Endometrial microvascular endothelial cells (primary cell): ENCODE measurements around the gene BCDIN3D. TPM values are rescaled to one million over a fixed set of nuclear protein-coding genes. Genes with fewer than 3 reads are reported as not detected.
"Not testable (repeated sequence)": the region's sequence is repeated elsewhere in the genome, so short reads cannot be mapped to it uniquely, and the experiment has no call there.

ENCODE experiments used
- in situ Hi-C: cut with HindIII; loops from 2 replicates; pipeline ENCODE4 v1.10.0; 2017; ENCODE audit warnings: low sequenced_read_pairs, low pct_unique_long_range_greater_than_20kb; ENCODE audit errors: inconsistent ontology term
- total RNA-seq: library from RNA; depleted of rRNA; stranded (reverse); fragments of >200 nt; gene quantifications from one replicate; pipeline ENCODE4 v1.2.3, GENCODE V29; 2015; ENCODE audit errors: inconsistent ontology term

The BCDIN3D gene
- total RNA-seq, 1 donor from 2014 or later, result 3.4 TPM

DNA sequence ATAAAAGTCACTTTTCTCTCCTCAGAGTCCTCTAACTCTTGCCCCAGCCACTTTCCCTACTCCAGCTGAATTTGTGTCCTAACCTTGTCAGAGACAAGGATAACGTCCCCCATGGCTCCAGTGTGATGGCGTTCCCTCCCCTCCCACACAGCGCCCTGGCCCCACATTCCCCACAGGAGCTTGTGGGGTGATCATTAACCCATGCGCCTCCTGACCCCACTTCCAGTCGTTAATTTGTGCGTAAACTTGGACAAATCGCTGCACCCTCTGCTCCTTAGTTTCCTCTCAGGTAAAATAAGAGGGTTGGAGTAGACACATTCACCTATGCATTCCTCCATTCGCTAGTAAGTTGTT, 22.9 kb upstream of the BCDIN3D start:
- in situ Hi-C loops, result no loop called here

DNA sequence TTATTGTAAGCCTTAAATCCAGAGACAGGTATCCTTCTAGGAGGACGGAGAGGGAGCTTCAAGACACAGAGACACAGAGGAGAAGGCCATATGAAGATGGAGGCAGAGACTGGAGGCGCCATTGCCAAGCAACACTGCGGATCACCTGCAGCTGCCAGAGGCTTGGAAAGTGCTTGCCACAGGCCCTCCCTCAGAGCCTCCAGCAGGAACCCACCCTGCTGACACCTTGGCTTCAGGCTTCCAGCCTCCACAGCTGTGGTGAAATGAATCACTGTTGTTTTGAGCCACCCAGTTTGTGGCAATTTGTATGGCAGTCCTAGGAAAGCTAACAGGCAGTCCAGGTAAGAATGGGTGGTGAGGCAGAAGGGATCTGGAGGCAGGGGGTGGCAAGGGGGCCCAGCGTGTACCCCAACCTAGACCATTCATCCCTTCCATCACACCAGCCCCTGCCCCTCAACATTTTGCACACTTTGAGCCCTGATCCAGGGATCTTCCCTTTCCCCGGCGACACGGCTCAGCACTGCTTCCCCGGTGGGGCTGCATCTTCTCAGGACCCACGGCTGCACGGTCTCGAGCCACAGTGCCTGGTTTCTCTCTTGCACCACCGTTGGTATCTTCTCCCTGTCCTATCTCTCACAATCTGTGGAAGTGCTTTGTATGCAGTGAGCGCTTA, 22.3 kb upstream of the BCDIN3D start:
- in situ Hi-C loops, result no loop called here

DNA sequence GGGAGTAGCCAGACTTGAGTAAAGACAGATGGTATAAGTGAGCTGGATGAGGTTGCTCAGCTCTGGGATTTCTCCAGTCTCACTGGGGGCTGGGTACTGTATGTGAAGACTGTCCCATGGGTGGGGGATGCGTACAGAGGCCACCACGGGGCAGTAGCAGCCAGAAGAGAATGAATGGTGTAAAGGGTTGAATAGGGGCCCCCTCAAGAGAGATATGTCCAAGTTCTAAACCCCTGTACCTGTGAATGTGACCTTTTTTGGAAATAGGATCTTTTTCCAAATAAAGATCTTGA, 21.8 kb upstream of the BCDIN3D start:
- in situ Hi-C loops, result no loop called here

DNA sequence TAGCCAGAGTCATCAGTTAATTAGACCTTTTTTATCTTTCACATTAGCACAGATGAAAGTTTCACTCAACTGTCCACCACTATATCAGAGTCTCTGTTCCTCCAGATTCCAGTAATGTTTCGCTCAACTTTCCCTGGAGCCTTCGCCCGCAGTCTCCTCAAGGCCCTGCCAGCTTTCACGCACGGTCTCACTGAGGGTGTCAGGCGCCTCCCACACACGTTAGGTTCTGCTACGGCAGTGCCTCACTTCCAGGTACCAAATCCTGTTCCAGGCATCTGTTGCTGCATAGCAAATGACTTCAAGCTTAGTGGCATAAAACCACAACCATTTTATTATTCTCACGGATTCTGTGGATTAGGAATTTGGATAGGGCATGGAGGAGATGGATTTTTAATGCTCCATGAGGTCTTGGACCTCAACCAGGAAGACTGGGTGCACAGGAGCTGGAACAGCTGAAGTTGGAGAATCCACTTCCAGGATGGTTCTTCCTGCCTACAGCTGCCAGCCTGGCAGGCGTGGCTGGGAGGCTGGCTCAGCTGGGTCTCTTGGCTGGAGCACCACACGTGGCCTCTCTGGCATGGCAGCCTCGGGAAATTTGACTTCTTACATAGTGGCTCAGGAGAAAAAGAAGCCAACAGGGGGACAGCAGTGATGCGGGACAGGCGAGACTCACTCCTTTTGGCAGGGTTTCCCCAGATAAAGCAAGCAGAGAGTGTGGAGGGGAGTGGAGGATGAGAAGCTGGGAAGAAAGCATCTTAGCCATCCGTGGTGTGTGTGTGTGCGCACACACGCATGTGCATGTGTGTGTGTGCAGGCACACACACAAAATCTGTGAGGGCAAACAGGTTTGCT, 21.3 kb upstream of the BCDIN3D start:
- in situ Hi-C loops, result no loop called here

DNA sequence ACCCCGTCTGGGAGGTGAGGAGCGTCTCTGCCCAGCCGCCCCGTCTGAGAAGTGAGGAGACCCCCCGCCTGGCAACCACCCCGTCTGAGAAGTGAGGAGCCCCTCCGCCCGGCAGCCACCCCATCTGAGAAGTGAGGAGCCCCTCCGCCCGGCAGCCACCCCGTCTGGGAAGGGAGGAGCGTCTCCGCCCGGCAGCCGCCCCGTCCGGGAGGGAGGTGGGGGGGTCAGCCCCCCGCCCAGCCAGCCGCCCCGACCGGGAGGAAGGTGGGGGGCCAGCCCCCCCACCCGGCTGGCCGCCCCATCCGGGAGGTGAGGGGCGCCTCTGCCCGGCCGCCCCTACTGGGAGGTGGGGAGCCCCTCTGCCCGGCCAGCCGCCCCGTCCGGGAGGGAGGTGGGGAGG, 18.0 kb upstream of the BCDIN3D start:
- in situ Hi-C loops, result not testable (repeated sequence)

DNA sequence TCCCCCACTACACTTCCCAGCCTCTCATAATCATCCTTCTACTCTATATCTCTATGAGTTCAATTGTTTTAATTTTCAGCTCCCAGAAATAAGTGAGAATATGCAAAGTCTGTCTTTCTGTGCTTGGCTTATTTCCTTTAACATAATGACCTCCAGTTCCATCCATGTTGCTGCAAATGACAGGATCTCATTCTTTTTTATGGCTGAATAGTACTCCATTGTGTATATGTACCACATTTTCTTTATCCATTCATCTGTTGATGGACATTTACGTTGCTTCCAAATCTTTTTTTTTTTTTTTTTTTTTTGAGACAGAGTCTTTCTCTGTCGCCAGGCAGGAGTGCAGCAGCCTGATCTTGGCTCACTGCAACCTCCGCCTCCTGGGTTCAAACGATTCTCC, 13.0 kb upstream of the BCDIN3D start:
- in situ Hi-C loops, result not testable (repeated sequence)

DNA sequence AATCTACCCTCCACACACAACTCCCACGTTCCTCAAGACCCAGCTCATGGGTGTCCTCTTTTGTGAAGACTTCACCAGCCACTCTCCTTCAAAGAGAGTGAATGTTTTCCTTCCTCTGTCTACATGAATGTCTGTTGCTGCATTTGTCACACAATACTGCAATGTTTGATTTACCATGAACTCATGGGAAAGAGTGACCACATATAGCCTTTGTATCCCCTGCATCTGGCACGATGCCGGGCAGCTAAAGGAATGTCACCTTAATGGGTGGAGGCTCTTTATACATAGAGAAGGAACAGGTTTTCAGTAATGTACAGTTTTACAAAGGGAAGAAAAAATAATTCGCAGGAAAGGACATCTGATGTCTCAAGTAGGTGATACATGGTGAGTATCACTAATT, 12.1 kb upstream of the BCDIN3D start:
- in situ Hi-C loops, result no loop called here

DNA sequence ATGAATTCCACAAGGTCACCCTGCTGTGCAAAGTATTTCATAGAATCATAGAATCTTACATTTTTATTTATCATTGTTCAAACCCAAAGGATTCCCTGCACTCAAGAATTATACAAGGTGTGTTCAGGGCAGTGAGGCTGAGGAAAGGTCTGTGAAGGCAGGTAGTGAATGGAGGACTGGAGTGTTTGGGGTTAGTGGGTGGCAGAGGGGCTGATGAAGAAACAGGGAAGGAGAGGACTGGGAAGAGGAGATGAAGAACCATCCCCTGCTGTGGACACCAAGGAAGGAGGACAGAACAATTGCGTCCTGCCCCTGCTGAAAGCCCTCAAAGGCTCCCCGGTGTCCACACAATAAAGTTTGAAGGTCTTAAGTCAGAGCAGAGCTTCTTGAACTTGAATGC, 10.8 kb upstream of the BCDIN3D start:
- in situ Hi-C loops, result no loop called here

DNA sequence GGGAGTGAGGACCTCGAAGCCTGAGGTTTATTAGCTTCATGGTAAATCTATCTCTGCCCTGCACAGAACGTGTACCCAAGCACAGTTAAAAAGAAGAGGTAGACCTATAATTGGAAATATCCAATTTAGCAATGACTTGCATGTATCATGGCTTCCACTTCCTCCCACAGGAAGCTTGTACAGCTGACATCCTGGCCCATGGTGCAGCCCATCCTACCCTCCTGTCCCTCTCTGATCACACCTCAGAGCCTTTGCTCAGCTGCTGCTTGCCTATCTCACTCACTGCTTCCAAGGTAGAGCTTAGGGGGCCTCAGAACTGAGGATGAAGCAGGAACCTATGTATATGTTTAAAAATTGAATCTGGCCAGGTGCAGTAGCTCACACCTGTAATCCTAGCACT, 4.3 kb upstream of the BCDIN3D start:
- in situ Hi-C loops, result no loop called here

DNA sequence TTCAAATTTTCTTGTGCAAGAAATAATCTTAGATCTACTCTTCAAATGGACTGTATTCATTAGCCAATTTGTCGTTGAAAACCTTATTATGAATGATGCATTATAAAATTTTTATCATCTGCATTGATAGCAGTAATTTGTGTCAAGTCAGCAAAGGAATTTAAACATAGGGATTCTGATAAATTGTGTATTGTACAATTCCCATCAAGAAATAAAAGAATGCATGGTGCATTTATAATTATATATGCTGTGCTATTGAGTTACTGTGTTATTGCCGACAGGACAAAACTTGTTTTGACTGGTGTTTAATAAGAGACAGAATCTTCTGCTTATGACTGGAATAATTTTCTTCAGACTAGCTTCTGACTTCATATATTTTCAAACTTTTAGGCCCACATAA, 3.1 kb upstream of the BCDIN3D start:
- in situ Hi-C loops, result no loop called here

DNA sequence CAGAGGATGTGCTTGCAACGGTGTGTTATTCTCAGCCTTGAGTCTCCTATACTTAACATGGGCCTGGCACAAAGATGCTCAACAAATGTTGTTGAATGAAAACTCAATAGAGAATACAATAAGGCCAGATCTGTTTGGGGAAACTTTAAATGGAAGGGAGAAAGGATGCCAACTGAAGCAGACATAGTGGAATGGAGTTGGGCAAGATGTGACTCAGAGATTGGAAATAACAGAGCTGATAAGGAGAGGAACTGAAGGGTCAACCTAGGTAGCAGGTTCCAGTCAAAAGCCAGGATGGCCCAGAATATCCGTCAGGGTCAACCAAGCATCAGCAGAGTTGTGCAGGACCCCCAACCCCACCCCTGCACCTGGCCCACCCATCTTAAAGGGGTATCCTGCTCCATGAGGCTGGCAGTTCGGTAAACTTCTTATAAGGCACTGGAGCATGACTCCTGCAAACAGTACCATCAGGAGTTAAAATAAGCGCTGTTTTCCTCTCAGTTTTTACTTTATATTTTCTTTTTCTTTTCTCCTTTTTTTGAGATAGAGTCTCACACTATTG, 1.1 kb upstream of the BCDIN3D start:
- in situ Hi-C loops, result no loop called here

DNA sequence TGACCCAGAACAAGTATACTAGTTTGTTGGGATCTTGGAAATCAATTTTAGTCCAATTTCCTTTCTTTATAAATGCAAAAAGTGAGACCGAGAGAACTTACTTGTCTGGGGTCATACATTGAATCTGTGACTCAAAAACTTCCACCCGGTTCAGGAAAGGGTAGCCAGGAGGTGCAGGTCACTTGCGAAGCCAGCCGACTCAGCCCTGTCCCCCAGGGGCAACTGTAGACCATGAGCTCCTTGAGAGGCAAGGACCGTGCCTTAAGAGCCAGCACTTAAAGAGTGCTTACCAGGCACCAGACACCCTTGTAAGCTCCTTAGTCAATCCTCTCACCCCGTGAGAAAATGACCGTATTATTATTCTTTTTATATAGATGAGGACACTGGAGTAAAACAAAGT, 505 bp upstream of the BCDIN3D start:
- in situ Hi-C loops, result no loop called here

DNA sequence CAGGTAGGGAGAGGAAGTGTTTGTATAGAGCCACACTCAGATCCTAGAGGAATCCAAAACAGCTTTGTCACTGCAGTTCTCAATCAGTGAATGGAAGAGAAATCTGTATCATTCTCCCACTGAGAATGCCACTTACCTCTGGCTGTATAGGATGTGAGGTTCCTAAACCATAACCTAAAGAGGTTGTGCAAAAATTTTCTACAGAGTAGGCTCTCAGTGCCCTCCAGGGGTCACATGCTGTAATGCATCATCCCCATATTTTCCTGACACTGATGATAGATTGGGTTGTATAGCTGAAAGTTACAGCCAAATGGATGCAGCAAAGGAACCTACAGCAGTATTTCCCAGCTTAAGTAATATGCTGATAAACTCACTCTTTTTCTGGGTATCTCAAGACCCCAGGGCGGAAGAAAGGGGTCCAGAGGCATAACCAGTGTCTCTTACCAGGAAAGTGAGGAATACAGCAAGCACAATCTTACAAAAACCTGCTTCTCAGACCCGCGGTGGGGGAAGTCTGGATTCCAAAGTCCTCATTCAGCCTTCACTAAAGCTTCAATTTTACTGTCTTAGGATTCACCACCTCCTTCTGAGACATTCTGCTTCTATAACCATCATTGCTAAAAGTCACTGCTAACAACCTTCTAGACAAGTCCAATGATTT, 3.8 kb downstream of the BCDIN3D start:
- in situ Hi-C loops, result no loop called here

DNA sequence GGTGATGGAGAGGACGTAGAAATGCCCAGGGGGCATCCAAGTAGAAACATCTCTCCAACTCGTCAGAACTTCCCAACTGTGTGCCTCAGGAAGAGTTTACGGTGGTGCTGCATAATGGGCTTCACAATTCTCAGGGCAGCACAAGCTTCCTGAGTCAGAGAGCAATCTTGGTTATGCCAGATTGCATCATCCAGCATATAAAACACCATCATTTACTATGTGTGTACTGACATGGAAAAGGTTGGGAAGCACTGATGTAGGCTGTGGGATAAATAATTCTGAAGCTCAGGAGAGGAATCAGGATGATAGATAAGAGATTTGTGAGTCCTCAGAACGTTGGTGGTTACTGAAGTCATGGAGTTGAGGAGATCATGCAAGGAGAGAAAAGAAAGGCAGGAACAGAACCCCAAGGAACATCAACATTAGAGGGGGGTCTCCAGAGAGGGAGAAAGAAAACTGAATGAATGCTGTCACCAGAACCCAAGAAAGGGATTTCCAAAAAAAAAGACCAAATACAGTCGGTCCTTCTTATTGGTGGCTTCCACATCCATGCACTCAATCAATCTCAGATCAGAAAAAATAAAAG, 10.0 kb downstream of the BCDIN3D start:
- in situ Hi-C loops, result no loop called here

DNA sequence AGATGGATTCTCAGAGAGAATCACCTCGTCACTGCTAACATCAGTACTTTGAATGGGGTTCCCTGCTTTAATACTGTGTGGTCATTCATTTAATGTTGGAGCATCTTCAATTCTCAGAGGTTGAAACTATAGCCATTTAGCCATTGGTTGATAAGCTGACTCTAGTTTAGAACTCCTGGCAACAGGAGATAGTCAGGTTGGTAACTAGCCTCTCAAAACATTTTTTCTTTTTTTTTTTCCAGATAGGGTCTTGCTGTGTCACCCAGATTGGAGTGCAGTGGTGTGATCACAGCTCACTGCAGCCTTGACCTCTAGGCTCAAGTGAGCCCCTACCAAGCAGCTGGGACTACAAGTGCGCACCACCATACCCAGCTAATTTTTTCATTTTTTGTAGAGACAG, 11.2 kb downstream of the BCDIN3D start:
- in situ Hi-C loops, result no loop called here

DNA sequence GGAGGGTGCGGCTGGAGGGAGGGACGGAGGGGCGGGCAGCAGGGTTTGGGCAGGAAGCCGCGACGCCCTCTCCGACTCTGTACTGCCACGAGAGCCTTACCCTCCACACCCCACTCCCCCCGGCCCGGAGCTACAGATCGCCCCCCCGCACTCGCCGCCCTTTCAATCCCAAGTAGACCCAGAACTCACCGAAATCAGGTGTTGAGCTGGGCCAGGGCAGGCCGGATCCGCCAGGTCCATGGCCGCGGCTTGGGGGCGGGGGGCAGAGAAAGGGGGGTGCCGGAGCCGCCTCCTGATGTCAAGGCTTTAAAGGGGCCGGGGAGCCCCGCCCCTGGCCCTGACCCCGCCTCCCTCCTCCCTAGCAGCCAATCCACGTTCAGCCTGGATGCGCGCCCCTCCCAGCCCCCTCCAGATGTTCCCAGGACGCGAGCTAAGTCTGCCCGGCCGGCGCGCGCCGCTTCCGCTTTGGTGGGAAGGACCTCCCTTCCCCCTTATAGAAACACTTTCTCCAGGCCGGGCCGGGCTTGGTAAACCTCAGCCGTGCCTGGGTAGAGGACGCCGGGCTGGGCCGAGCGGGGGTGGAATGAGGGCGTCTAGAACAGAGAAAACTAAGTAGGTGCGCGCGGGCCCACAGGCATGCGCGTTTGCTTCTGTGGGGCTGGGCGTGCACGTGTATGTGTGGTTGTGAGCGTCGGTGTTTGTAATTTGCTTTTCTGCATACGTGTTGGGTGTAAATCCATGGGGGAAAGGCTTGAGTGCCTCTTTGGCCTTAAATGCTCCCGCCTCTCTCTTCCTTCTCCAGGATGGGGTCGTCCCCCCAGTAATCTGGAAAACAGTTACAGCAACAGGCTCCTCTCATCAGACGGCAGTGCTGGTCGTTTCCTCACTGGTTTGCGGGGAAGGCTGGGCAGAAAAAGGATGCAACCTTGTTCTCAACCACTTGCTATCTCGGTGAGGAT, 14.5 kb downstream of the BCDIN3D start, which contains the start of gene NCKAP5L:
NCKAP5L (minus strand) TSS at position 281 of the 959 bp plus-strand sequence. CDS start 24,369 bp downstream, outside the sequence.
- in situ Hi-C loops, result no loop called here

DNA sequence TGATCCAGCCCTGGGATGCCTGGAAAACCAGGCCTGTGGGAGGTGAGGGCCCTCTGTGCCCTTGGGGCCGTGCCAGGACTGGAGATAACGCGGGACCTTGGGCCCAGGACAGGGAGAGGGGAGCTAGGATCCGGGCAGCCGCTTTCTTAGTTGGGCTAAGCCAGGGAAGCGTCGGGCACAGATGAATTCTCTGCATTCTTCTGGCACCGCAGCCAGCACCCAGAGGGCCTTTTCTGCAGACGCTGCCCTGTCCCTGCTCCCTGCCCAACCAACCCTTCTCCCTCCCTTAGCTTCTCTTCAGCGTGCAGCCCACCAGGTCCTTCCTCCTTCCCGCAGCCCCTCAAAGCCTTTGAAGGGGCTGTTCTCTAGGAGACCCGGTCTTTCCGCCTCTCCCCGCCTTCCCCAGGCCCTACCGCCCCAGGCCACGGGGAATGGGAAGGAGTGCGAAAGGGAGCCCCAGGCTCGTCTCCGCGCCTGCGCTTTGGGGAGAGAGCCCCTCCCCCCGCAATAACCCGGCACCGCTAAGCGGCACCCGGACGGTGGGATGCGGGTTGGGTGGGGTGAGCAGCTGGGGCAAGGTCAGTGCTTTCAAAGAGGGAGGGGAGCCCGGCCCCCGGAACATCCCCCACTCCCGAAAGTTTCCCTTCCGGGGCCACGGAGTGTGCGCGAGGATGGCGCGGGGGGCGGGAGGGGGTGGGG, 15.4 kb downstream of the BCDIN3D start:
- in situ Hi-C loops, result no loop called here

DNA sequence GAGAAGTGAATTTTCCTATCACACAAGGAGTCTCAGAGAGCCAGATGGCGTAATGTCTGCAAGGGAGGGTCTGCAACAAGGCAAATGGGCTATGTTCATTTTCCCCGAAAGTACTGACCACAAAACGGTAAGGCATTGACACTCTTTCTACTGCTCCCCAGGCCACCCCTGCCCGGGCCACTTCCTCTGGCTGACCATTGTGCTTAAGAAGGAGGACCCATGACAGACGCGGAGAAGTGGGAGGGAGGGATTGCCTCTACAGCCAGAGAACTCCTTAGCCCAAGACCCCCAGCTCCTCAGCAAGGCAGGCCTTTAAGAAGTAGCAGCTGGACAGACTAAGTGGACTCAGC, 15.9 kb downstream of the BCDIN3D start:
- in situ Hi-C loops, result no loop called here
